HCT116 (cell line): ENCODE measurements around the gene LRRC3C. TPM values are rescaled to one million over a fixed set of nuclear protein-coding genes. Genes with fewer than 3 reads are reported as not detected.
A peak's percentile ranks its signal among the peaks of the same experiment; 100 is the strongest.

ENCODE experiments used
- ATAC-seq: fragments of 200-7000 bp; cut with Tn5 transposase; 2 replicates; pipeline ENCODE4 v1.9.1; 2020; ENCODE audit warnings: mild to moderate bottlenecking, moderate library complexity
- BruUV-seq: library from RNA; stranded (reverse); fragments of 400-500 nt; replicated peaks from 2 replicates; lab custom pipeline; 2021; lab: Mats Ljungman, UMichigan
- CTCF ChIA-PET: fragments of 300-600 bp; sonication (Branson Sonifier 250); formaldehyde crosslinking; loops from one replicate; lab custom pipeline; 2021; ENCODE audit warnings: antibody characterized with exemption; lab: Charles Lee
- POLR2A ChIA-PET: fragments of 300-600, 350-600 bp; sonication (Branson Sonifier 250); formaldehyde crosslinking; loops from one replicate; lab custom pipeline; 2021; ENCODE audit warnings: antibody characterized with exemption; lab: Charles Lee
- RAD21 ChIA-PET, 2 experiments: fragments of 300-600 bp; sonication (Branson Sonifier 250); formaldehyde crosslinking; loops; one replicate each; lab custom pipeline; 2023; ENCODE audit warnings: low total read pairs in 2 of 2; ENCODE audit not compliant: uncharacterized antibody in 2 of 2, unreplicated experiment in 2 of 2, low non-redundant PET in 1 of 2; lab: Charles Lee
- DNase-seq: peaks from one replicate; pipeline ENCODE4 v3.0.0-alpha.2; 2010; ENCODE audit warnings: low read depth, low spot score
- H2AFZ ChIP-seq: fragments of 200-600 bp; shearing (Covaris generic), sonication (generic); 2 replicates; pipeline ENCODE4 v1.6.1; 2017; ENCODE audit warnings: low read depth, mixed run types, mixed read lengths, antibody characterized with exemption, low read length; ENCODE audit not compliant: poor library complexity, severe bottlenecking
- H3K27ac ChIP-seq: 2 replicates; pipeline ENCODE4 v1.5.1; 2012; ENCODE audit warnings: low read depth, low read length
- H3K27me3 ChIP-seq: fragments of 200-600 bp; sonication (generic); 2 replicates; pipeline ENCODE4 v1.6.1; 2016; ENCODE audit warnings: mixed run types, low read length, mixed read lengths; ENCODE audit not compliant: insufficient read depth
- H3K36me3 ChIP-seq, 2 experiments: fragments of 200-500 bp in 1 of 2; fragments of 200-600 bp in 1 of 2; sonication (Bioruptor generic) in 1 of 2; sonication (generic) in 1 of 2; 2 replicates each; pipeline versions ENCODE4 v1.5.1 to v1.6.1; 2014 to 2016; ENCODE audit warnings: low read length in 2 of 2, inconsistent platforms in 1 of 2, mixed read lengths in 1 of 2, mixed run types in 1 of 2; ENCODE audit not compliant: insufficient read depth in 2 of 2, control insufficient read depth in 1 of 2
- H3K4me1 ChIP-seq, 2 experiments: fragments of 200-600 bp in 1 of 2; sonication (generic) in 1 of 2; 2 replicates each; pipeline versions ENCODE4 v1.5.1 to v1.6.1; 2012 to 2017; ENCODE audit warnings: low read length in 2 of 2, inconsistent platforms in 1 of 2, mild to moderate bottlenecking in 1 of 2, mixed read lengths in 1 of 2, mixed run types in 1 of 2, moderate library complexity in 1 of 2; ENCODE audit not compliant: insufficient read depth in 2 of 2, control insufficient read depth in 1 of 2
- H3K4me2 ChIP-seq: fragments of 200-600 bp; sonication (generic); 2 replicates; pipeline ENCODE4 v1.6.1; 2017; ENCODE audit warnings: mixed run types, low read length, mixed read lengths
- H3K4me3 ChIP-seq, 2 experiments: fragments of 200-600 bp in 1 of 2; sonication (generic) in 1 of 2; replicated peaks in 1 of 2; 2 replicates each; pipeline ENCODE4 v1.5.1; 2011 to 2016; ENCODE audit warnings: low read length in 2 of 2, control low read depth in 1 of 2, low read depth in 1 of 2, mild to moderate bottlenecking in 1 of 2, mixed read lengths in 1 of 2, mixed run types in 1 of 2
- H3K79me2 ChIP-seq: fragments of 200-600 bp; sonication (generic); 2 replicates; pipeline ENCODE4 v1.6.1; 2017; ENCODE audit warnings: mild to moderate bottlenecking, mixed run types, low read length, moderate library complexity, mixed read lengths; ENCODE audit not compliant: insufficient read depth
- H3K9ac ChIP-seq: fragments of 200-600 bp; sonication (generic); 2 replicates; pipeline ENCODE4 v1.6.1; 2016; ENCODE audit warnings: low read length, mixed read lengths
- H3K9me2 ChIP-seq: fragments of 200-600 bp; sonication (generic), shearing (Covaris generic); 2 replicates; pipeline ENCODE4 v1.6.1; 2017; ENCODE audit warnings: mixed run types, mild to moderate bottlenecking, moderate library complexity; ENCODE audit not compliant: insufficient read depth
- H3K9me3 ChIP-seq, 2 experiments: fragments of 200-500 bp in 1 of 2; fragments of 200-600 bp in 1 of 2; sonication (Bioruptor generic) in 1 of 2; sonication (generic) in 1 of 2; 2 replicates each; pipeline ENCODE4 v1.6.1; 2014 to 2017; ENCODE audit warnings: low read length in 2 of 2, mixed read lengths in 2 of 2, inconsistent platforms in 1 of 2, low read depth in 1 of 2, mild to moderate bottlenecking in 1 of 2, mixed run types in 1 of 2, moderate library complexity in 1 of 2; ENCODE audit not compliant: control insufficient read depth in 1 of 2, insufficient read depth in 1 of 2
- H4K20me1 ChIP-seq: fragments of 200-600 bp; sonication (generic), shearing (Covaris generic); 2 replicates; pipeline ENCODE4 v1.6.1; 2017; ENCODE audit warnings: mixed run types, mild to moderate bottlenecking, moderate library complexity; ENCODE audit not compliant: insufficient read depth
- ATF3 ChIP-seq: IDR thresholded peaks from 2 replicates; pipeline ENCODE4 v1.6.1; 2012
- CBX3 ChIP-seq: IDR thresholded peaks from 2 replicates; pipeline ENCODE4 v1.6.1; 2012; ENCODE audit warnings: low read depth
- CTCF ChIP-seq, 3 experiments: fragments of 200-600 bp in 1 of 3; sonication (generic) in 1 of 3; IDR thresholded peaks in 2 of 3; conservative IDR thresholded peaks in 1 of 3; 2 replicates each; pipeline ENCODE4 v1.5.1; 2012 to 2017; ENCODE audit warnings: low read depth in 2 of 3, low read length in 2 of 3, antibody characterized with exemption in 1 of 3, borderline replicate concordance in 1 of 3, control low read depth in 1 of 3, mild to moderate bottlenecking in 1 of 3, mixed read lengths in 1 of 3, mixed run types in 1 of 3, moderate library complexity in 1 of 3; ENCODE audit not compliant: insufficient read depth in 1 of 3
- EGR1 ChIP-seq: IDR thresholded peaks from 2 replicates; pipeline ENCODE4 v1.6.1; 2012; ENCODE audit warnings: low read depth
- ELF1 ChIP-seq: IDR thresholded peaks from 2 replicates; pipeline ENCODE4 v1.6.1; 2012; ENCODE audit warnings: low read depth, borderline replicate concordance
- EZH2 ChIP-seq: fragments of 200-600 bp; sonication (generic); IDR thresholded peaks from 2 replicates; pipeline ENCODE4 v1.6.1; 2017; ENCODE audit warnings: antibody characterized with exemption, mixed run types
- FOSL1 ChIP-seq: IDR thresholded peaks from 2 replicates; pipeline ENCODE4 v1.6.1; 2012; ENCODE audit warnings: low read depth
- MAX ChIP-seq: IDR thresholded peaks from 2 replicates; pipeline ENCODE4 v1.6.1; 2012
- POLR2A ChIP-seq: IDR thresholded peaks from 2 replicates; pipeline ENCODE4 v1.7.0; 2011; ENCODE audit warnings: borderline replicate concordance; ENCODE audit not compliant: insufficient read depth, insufficient read length; ENCODE audit errors: extremely low read depth
- REST ChIP-seq: IDR thresholded peaks from 2 replicates; pipeline ENCODE4 v1.6.1; 2012; ENCODE audit warnings: low read depth
- SP1 ChIP-seq: IDR thresholded peaks from 2 replicates; pipeline ENCODE4 v1.6.1; 2012; ENCODE audit warnings: low read depth
- SRF ChIP-seq: IDR thresholded peaks from 2 replicates; pipeline ENCODE4 v1.6.1; 2012; ENCODE audit warnings: low read depth
- ZBTB33 ChIP-seq: IDR thresholded peaks from 2 replicates; pipeline ENCODE4 v1.6.1; 2011; ENCODE audit warnings: mild to moderate bottlenecking, low read length, moderate library complexity; ENCODE audit not compliant: insufficient replicate concordance; ENCODE audit errors: extremely low read depth
- ZFX ChIP-seq: fragments of 450-650 bp; IDR thresholded peaks from 2 replicates; pipeline ENCODE4 v1.6.1; 2017
- ZNF274 ChIP-seq: fragments of 200-500 bp; sonication (Bioruptor generic); IDR thresholded peaks from 2 replicates; pipeline ENCODE4 v1.6.1; 2014; ENCODE audit warnings: mild to moderate bottlenecking, low read depth, low read length, inconsistent platforms
- intact Hi-C: fragments of 100-400 bp; cut with micrococcal nuclease; formaldehyde crosslinking; loops from 2 replicates; pipeline ENCODE4 v1.10.0; 2022
- total RNA-seq: library from RNA; stranded (reverse); gene quantifications from one replicate; pipeline ENCODE4 v1.2.1, GENCODE V29; 2021; ENCODE audit not compliant: unreplicated experiment

The LRRC3C gene
- total RNA-seq, 1 experiment from 2014 or later: not detected

GRCh38 chr17:39926588-39927100 is 888 bp upstream of the LRRC3C start:
- Histone ChIP-seq H3K4me1 (peaks cover 23 to 40% of the 10 kb centered on the region in 2 experiments), H2AFZ (no peak overlapping the region), H3K9me2 (no peaks in the 10 kb centered on the region), H3K36me3 (peaks cover 0 to 21% of the 10 kb centered on the region in 2 experiments; a peak in 2 of 4 replicates), H3K9ac (peak overlapping the region; percentile 88)
- peak; percentile 49 for ATAC-seq
- BruUV-seq: TSS peak; percentile 56
- POLR2A ChIA-PET: interaction anchor here (0.6 to 1.3 kb wide), 2 partner anchors 13 to 87 kb away, joined by 3 read pairs; no protein-coding TSS in a partner anchor
- intact Hi-C loops: no loop called here
- TF ChIP-seq POLR2A: no peak
- no peak for TF ChIP-seq ZBTB33
- no peak for TF ChIP-seq CTCF (IDR thresholded peaks at IDR 0.05 in 2 of 3, conservative IDR thresholded peaks at IDR 0.05 in 1 of 3; ENCODE audit: borderline replicate concordance in 1 of 3, insufficient read depth in 1 of 3, low read depth in 2 of 3, low read length in 2 of 3)
- TF ChIP-seq ELF1: no peak
- TF ChIP-seq SRF: no peak
- TF ChIP-seq MAX: no peak
- no peak for TF ChIP-seq FOSL1
- TF ChIP-seq SP1: no peak
- TF ChIP-seq REST: no peak
- TF ChIP-seq ZFX: no peak
- no peak for TF ChIP-seq CBX3
- TF ChIP-seq ATF3: no peak
- no peak for TF ChIP-seq EGR1
- no peak for TF ChIP-seq EZH2
- TF ChIP-seq ZNF274: no peak
- TF ChIP-seq, all 23 proteins: peak for 0
- H3K4me3 ChIP-seq: peak overlapping the region; percentile 85 to 89
- H3K4me2 ChIP-seq: peak overlapping the region; percentile 79
- no peaks in the 10 kb centered on the region for H3K9me3 ChIP-seq
- ChIA-PET RAD21 (no interaction called here), CTCF (no interaction called here)
- H3K27me3 ChIP-seq: no peaks in the 10 kb centered on the region
- DNase-seq: no peak
- H3K27ac ChIP-seq: peak overlapping the region; percentile 87
- H3K79me2 ChIP-seq: peaks cover 24% of the 10 kb centered on the region; the same call in 1 of the 2 replicates
- no peaks in the 10 kb centered on the region for H4K20me1 ChIP-seq
